ENCODE measurements around the gene SGSM2.

Gene SGSM2

DNA sequence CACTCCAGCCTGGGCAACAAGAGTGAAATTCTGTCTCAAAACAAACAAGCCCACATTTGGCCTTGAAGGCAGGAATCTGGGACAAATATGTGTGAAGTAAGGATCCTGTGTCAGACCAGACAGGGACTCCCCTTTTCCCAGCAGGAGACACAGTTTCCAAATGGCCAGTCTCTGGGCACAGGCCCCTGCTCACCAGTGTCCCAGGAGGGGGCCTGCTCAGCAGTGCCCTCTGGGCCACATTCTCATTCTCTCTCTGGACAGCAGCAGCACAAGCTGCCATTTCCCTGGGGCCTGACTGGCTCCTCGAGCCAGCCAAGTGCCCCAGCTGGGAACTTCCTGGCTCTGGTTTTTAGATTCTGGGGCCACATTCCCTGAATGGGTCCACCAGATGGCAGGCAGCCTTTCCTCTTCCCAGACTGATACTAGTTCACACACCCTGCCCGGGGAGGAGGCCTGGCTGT is 75.3 kb downstream of the SGSM2 start:
- ATAC-seq: peak; percentile 64

DNA sequence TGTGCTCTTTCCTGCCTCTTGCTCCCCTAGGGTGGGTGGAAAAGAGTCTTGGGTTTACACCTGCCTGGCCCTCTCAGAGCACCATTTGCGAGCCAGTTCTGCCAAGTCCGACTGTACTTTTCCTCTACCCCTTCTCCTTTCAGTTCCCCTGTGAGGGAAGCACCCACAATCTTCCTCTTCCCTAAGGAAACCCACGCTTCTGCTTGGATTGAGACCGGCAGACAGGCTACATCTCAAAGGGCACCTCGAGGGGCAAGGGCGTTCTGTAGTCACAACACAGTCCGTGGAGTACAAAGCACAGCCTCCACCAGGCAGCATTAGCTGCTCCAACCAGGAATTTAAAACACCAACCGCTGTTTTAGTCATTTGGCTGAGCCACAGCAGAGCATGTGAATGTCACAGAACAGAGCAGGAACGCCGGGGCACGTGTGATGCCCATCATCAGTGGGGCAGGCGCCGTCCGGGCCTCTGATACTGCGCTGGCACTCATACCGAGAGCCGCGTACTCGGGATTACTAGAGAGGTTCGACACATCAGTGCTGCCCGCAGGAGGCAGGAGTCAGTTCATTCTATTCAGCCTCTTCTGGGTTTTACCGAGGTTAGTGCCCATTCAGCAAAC is 77.3 kb downstream of the SGSM2 start:
- no peak for ATAC-seq
- no peak for TF ChIP-seq SNAI2 (CRISPR knock-in tag; IDR thresholded peaks at IDR 0.05)

More for the DNA sequence above, 75.3 kb downstream of the SGSM2 start:
- TF ChIP-seq ZNF70 (CRISPR knock-in tag; IDR thresholded peaks at IDR 0.05): no peak
- TF ChIP-seq TCF4 (CRISPR knock-in tag; IDR thresholded peaks at IDR 0.05; ENCODE audit: borderline replicate concordance): peak; percentile 38; the same call in 1 of the 2 replicates

DNA sequence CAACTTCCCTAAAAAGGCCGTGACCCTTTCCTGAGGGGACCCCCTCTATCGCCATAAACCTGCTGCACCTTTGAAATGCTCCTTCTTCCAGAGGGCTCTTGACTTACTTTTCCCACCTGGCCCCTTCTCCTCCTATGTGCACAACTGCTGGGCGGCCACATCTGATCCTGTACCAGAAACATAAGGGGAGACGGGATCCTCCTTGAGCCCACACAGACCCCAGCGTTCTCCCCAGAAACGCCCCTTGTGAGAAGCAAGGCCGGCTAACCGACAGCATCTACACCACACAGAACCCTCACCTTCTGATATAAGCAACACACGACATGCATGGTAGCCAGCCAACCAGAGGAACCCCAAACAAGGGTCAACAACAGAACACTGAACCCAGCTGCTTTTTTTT is 77.8 kb downstream of the SGSM2 start:
- TF ChIP-seq GLIS3 (CRISPR knock-in tag; IDR thresholded peaks at IDR 0.05) (no peak), ZC3H10 (CRISPR knock-in tag; IDR thresholded peaks at IDR 0.05) (no peak), ARNTL (CRISPR knock-in tag; IDR thresholded peaks at IDR 0.05; ENCODE audit: borderline replicate concordance, low read depth) (no peak), BACH2 (CRISPR knock-in tag; IDR thresholded peaks at IDR 0.05; ENCODE audit: borderline replicate concordance) (no peak)
- TF ChIP-seq, protein P1, sequence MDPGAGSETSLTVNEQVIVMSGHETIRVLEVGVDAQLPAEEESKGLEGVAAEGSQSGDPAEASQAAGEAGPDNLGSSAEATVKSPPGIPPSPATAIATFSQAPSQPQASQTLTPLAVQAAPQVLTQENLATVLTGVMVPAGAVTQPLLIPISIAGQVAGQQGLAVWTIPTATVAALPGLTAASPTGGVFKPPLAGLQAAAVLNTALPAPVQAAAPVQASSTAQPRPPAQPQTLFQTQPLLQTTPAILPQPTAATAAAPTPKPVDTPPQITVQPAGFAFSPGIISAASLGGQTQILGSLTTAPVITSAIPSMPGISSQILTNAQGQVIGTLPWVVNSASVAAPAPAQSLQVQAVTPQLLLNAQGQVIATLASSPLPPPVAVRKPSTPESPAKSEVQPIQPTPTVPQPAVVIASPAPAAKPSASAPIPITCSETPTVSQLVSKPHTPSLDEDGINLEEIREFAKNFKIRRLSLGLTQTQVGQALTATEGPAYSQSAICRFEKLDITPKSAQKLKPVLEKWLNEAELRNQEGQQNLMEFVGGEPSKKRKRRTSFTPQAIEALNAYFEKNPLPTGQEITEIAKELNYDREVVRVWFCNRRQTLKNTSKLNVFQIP (CRISPR knock-in tag; IDR thresholded peaks at IDR 0.05; ENCODE audit: borderline replicate concordance, low read depth): no peak
- ATAC-seq: no peak

DNA sequence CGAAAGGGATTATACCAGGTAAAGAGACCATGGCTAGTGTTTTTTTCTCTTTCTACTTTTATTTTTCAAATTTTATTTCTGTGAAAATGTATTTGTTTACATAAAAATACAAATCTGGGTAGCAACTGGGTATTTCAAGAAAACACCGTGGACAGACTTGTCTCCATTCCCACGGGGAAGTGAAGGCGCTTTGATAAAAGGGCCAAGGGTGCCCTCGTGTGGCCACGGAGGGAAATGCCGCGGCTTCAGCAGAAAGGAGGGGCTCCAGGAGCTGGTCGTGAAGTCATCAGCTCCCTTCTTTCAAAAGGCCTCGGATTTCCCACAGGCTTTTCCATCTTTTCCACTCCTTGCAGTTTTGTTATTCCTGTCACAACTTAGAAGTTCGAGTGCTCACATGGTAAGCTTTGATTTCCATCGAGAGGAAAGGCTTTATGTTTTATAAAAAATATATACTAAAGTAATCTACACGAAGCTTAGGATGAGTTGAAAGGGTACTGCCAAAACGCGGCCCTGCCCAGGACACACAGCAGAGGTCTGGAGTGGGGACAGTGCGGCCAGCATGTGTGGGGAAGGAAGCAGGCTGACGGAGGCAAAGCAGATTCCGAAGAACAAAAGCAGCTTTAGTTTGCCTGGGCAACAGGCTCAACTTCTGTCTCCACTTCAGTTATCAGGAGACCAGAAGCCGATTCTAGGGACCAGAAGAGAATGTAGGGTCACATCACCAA is 78.9 kb downstream of the SGSM2 start:
- ATAC-seq: peak; percentile 91
- TF ChIP-seq ZNF8 (CRISPR knock-in tag; IDR thresholded peaks at IDR 0.05) (no peak), ZNF565 (CRISPR knock-in tag; conservative IDR thresholded peaks at IDR 0.05; ENCODE audit: low read depth) (no peak), TCF4 (CRISPR knock-in tag; IDR thresholded peaks at IDR 0.05; ENCODE audit: borderline replicate concordance) (no peak), SNAI2 (CRISPR knock-in tag; IDR thresholded peaks at IDR 0.05) (no peak), CSDC2 (CRISPR knock-in tag; IDR thresholded peaks at IDR 0.05) (no peak), ESRRG (CRISPR knock-in tag; IDR thresholded peaks at IDR 0.05) (no peak), ZC3H10 (CRISPR knock-in tag; IDR thresholded peaks at IDR 0.05) (no peak), ZFP30 (CRISPR knock-in tag; IDR thresholded peaks at IDR 0.05) (no peak), ZNF70 (CRISPR knock-in tag; IDR thresholded peaks at IDR 0.05) (no peak), GLIS3 (CRISPR knock-in tag; IDR thresholded peaks at IDR 0.05) (no peak)
- TF ChIP-seq, protein P2, sequence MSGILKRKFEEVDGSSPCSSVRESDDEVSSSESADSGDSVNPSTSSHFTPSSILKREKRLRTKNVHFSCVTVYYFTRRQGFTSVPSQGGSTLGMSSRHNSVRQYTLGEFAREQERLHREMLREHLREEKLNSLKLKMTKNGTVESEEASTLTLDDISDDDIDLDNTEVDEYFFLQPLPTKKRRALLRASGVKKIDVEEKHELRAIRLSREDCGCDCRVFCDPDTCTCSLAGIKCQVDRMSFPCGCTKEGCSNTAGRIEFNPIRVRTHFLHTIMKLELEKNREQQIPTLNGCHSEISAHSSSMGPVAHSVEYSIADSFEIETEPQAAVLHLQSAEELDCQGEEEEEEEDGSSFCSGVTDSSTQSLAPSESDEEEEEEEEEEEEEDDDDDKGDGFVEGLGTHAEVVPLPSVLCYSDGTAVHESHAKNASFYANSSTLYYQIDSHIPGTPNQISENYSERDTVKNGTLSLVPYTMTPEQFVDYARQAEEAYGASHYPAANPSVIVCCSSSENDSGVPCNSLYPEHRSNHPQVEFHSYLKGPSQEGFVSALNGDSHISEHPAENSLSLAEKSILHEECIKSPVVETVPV (CRISPR knock-in tag; IDR thresholded peaks at IDR 0.05): no peak
- TF ChIP-seq, protein P1 (CRISPR knock-in tag; IDR thresholded peaks at IDR 0.05; ENCODE audit: borderline replicate concordance, low read depth): no peak

DNA sequence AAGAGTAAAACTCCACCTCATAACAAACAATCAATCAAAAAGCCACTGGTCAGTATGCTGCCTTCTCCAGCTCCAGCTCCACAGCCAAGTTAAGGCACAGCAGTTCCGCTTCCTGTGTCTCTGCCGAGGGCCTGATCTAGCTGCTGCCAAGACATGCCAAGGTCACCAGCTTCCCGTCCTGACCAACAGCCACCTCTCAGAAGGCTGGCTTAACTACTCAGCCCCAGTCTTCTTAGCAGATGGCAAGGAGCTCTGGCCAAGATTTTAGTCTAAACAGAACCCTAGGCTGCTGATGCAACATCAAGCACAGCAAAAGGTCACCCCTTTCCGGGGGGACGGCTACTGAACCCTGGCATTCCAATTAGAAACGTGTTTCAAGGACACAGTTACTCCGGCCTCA is 81.3 kb downstream of the SGSM2 start:
- no peak for ATAC-seq

DNA sequence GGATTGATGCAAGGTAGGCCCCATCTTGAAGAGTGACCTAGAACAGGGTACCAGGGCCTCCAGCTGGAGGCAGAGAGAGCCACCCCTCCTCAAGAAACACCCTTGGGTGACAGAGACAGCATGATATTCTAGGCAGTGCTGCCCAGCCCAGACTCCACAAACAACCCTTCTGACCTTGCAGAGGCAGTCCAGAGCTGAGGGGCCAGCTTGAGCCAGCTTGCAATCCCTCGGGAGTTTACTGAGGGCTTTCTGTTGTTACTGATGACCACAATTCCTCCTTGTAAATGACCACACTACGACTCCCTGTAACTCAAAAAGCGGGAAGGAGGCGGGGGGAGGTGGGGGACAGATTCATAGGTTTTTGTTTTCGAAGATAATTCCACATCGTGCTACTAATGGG is 82.2 kb downstream of the SGSM2 start:
- TF ChIP-seq PPARA (CRISPR knock-in tag; IDR thresholded peaks at IDR 0.05; ENCODE audit: borderline replicate concordance) (no peak), ZNF70 (CRISPR knock-in tag; IDR thresholded peaks at IDR 0.05) (no peak), CSDC2 (CRISPR knock-in tag; IDR thresholded peaks at IDR 0.05) (no peak), BACH2 (CRISPR knock-in tag; IDR thresholded peaks at IDR 0.05; ENCODE audit: borderline replicate concordance) (no peak), SNAI2 (CRISPR knock-in tag; IDR thresholded peaks at IDR 0.05) (no peak), ZFP3 (CRISPR knock-in tag; IDR thresholded peaks at IDR 0.05) (no peak)
- TF ChIP-seq, protein P3, sequence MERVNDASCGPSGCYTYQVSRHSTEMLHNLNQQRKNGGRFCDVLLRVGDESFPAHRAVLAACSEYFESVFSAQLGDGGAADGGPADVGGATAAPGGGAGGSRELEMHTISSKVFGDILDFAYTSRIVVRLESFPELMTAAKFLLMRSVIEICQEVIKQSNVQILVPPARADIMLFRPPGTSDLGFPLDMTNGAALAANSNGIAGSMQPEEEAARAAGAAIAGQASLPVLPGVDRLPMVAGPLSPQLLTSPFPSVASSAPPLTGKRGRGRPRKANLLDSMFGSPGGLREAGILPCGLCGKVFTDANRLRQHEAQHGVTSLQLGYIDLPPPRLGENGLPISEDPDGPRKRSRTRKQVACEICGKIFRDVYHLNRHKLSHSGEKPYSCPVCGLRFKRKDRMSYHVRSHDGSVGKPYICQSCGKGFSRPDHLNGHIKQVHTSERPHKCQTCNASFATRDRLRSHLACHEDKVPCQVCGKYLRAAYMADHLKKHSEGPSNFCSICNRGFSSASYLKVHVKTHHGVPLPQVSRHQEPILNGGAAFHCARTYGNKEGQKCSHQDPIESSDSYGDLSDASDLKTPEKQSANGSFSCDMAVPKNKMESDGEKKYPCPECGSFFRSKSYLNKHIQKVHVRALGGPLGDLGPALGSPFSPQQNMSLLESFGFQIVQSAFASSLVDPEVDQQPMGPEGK (CRISPR knock-in tag; IDR thresholded peaks at IDR 0.05; ENCODE audit: borderline replicate concordance): no peak
- TF ChIP-seq, protein P2 (CRISPR knock-in tag; IDR thresholded peaks at IDR 0.05): no peak
- ATAC-seq: no peak

More for the DNA sequence above, 81.3 kb downstream of the SGSM2 start:
- TF ChIP-seq ZFP3 (CRISPR knock-in tag; IDR thresholded peaks at IDR 0.05) (no peak), PPARA (CRISPR knock-in tag; IDR thresholded peaks at IDR 0.05; ENCODE audit: borderline replicate concordance) (no peak), ZNF565 (CRISPR knock-in tag; conservative IDR thresholded peaks at IDR 0.05; ENCODE audit: low read depth) (no peak)
